Stimulated activated naive B cell treated with anti-CD40 and anti-IgM and Interleukin-4, amounts not matched to agents 10 μg/mL and 1 μg/mL and 100 μg/mL, for 72 hours (primary cell): ENCODE results near the gene ITPKC.
A peak's percentile ranks its signal among the peaks of the same experiment; 100 is the strongest.

Source experiments
- ATAC-seq, 2 donors: fragments of 150-1000 bp; cut with Tn5 transposase; replicated peaks; 2 replicates each; pipeline ENCODE4 v1.10.0; 2021; ENCODE audit warnings: moderate library complexity in 1 of 2
- DNase-seq: peaks from one replicate; pipeline ENCODE4 v3.0.0; 2021
- H3K27ac Mint-ChIP-seq: one replicate; pipeline ENCODE4 v1.8.0; 2022; ENCODE audit warnings: mild to moderate bottlenecking, mixed read lengths
- H3K27me3 Mint-ChIP-seq, 2 donors: one replicate each; pipeline ENCODE4 v1.8.0; 2022; ENCODE audit warnings: mixed read lengths in 2 of 2
- H3K36me3 Mint-ChIP-seq, 2 donors: one replicate each; pipeline ENCODE4 v1.8.0; 2022; ENCODE audit warnings: mixed read lengths in 2 of 2, mild to moderate bottlenecking in 1 of 2
- H3K4me1 Mint-ChIP-seq, 2 donors: one replicate each; pipeline ENCODE4 v1.8.0; 2022; ENCODE audit warnings: mixed read lengths in 2 of 2, mild to moderate bottlenecking in 1 of 2
- H3K4me3 Mint-ChIP-seq, 2 donors: one replicate each; pipeline ENCODE4 v1.8.0; 2022; ENCODE audit warnings: mild to moderate bottlenecking in 2 of 2, mixed read lengths in 2 of 2, moderate library complexity in 1 of 2
- H3K9me3 Mint-ChIP-seq, 2 donors: one replicate each; pipeline ENCODE4 v1.8.0; 2022; ENCODE audit warnings: mixed read lengths in 2 of 2, mild to moderate bottlenecking in 1 of 2

Gene ITPKC

GRCh38 chr19:40685563-40685962 is 31.3 kb upstream of the ITPKC start:
- Mint-ChIP-seq H3K9me3 (no peaks in the 10 kb centered on the region), H3K27ac (no peak overlapping the region), H3K4me3 (no peak overlapping the region), H3K4me1 (peaks cover 0 to 5% of the 10 kb centered on the region in 2 donors), H3K36me3 (peaks cover 29 to 35% of the 10 kb centered on the region in 2 donors), H3K27me3 (no peaks in the 10 kb centered on the region)
- ATAC-seq (no peak), DNase-seq (no peak)

GRCh38 chr19:40686882-40687524 is 29.9 kb upstream of the ITPKC start:
- ATAC-seq (peak; percentile 1 to 3), DNase-seq (no peak)
- Mint-ChIP-seq H3K9me3 (no peaks in the 10 kb centered on the region), H3K27me3 (no peaks in the 10 kb centered on the region), H3K4me1 (peaks cover 10 to 11% of the 10 kb centered on the region in 2 donors), H3K27ac (no peak overlapping the region), H3K4me3 (no peak overlapping the region), H3K36me3 (peaks cover 21 to 30% of the 10 kb centered on the region in 2 donors)

GRCh38 chr19:40687525-40688016 is 29.3 kb upstream of the ITPKC start:
- Mint-ChIP-seq H3K36me3 (peaks cover 24 to 33% of the 10 kb centered on the region in 2 donors), H3K9me3 (no peaks in the 10 kb centered on the region), H3K4me3 (no peak overlapping the region), H3K27ac (no peak overlapping the region), H3K4me1 (peaks cover 12 to 17% of the 10 kb centered on the region in 2 donors), H3K27me3 (no peaks in the 10 kb centered on the region)
- ATAC-seq (peak; percentile 25 to 45), DNase-seq (peak; percentile 35)

GRCh38 chr19:40688309-40688708 is 28.6 kb upstream of the ITPKC start:
- ATAC-seq (no peak), DNase-seq (no peak)
- Mint-ChIP-seq H3K4me1 (peaks cover 12 to 17% of the 10 kb centered on the region in 2 donors), H3K27ac (no peak overlapping the region), H3K9me3 (no peaks in the 10 kb centered on the region), H3K27me3 (no peaks in the 10 kb centered on the region), H3K4me3 (no peak overlapping the region), H3K36me3 (peaks cover 25 to 37% of the 10 kb centered on the region in 2 donors)

- H3K36me3 Mint-ChIP-seq = peaks cover 25 to 37% of the 10 kb centered on the region in 2 donors
Measured at GRCh38 chr19:40688987-40689338, 27.9 kb upstream of the ITPKC start.

GRCh38 chr19:40689339-40690049 is 27.4 kb upstream of the ITPKC start:
- no peaks in the 10 kb centered on the region for H3K9me3 Mint-ChIP-seq
- ATAC-seq = peak; percentile 48 to 57
- no peak overlapping the region for H3K4me3 Mint-ChIP-seq
- H3K36me3 Mint-ChIP-seq = peaks cover 24 to 39% of the 10 kb centered on the region in 2 donors
- H3K27ac Mint-ChIP-seq = no peak overlapping the region
- DNase-seq = peak; percentile 65
- H3K4me1 Mint-ChIP-seq = peaks cover 16 to 17% of the 10 kb centered on the region in 2 donors
- no peaks in the 10 kb centered on the region for H3K27me3 Mint-ChIP-seq

More at GRCh38 chr19:40688987-40689338, 27.9 kb upstream of the ITPKC start:
- peaks cover 12 to 17% of the 10 kb centered on the region in 2 donors for H3K4me1 Mint-ChIP-seq
- ATAC-seq (no peak), DNase-seq (no peak)
- H3K9me3 Mint-ChIP-seq = no peaks in the 10 kb centered on the region
- no peak overlapping the region for H3K4me3 Mint-ChIP-seq
- H3K27ac Mint-ChIP-seq = no peak overlapping the region
- no peaks in the 10 kb centered on the region for H3K27me3 Mint-ChIP-seq

GRCh38 chr19:40690050-40690692 is 26.7 kb upstream of the ITPKC start, which contains the start of gene NUMBL:
Gene NUMBL (minus strand): TSS chr19:40690651. CDS start chr19:40690483, 168 bp downstream.
- peak within 1 kb of the TSS; percentile 98 for H3K27ac Mint-ChIP-seq
- peak within 1 kb of the TSS in 1 of 2 donors; percentile 94 for H3K4me3 Mint-ChIP-seq
- peak; percentile 42 to 44 for ATAC-seq
- H3K36me3 Mint-ChIP-seq = peaks cover 22 to 36% of the 10 kb centered on the region in 2 donors
- no peaks in the 10 kb centered on the region for H3K9me3 Mint-ChIP-seq
- DNase-seq = no peak
- H3K4me1 Mint-ChIP-seq = peaks cover 16 to 17% of the 10 kb centered on the region in 2 donors
- no peaks in the 10 kb centered on the region for H3K27me3 Mint-ChIP-seq

- DNase-seq (peak; percentile 80), ATAC-seq (peak; percentile 75 to 79)
- Mint-ChIP-seq H3K27me3 (no peaks in the 10 kb centered on the region), H3K27ac (peak overlapping the region; percentile 98), H3K9me3 (no peaks in the 10 kb centered on the region), H3K4me1 (peaks cover 15 to 17% of the 10 kb centered on the region in 2 donors), H3K36me3 (peaks cover 15 to 30% of the 10 kb centered on the region in 2 donors), H3K4me3 (peak overlapping the region in 1 of 2 donors; percentile 94)
Measured at GRCh38 chr19:40690693-40691420, 26.1 kb upstream of the ITPKC start.

GRCh38 chr19:40691421-40692211 is 25.3 kb upstream of the ITPKC start:
- DNase-seq (no peak), ATAC-seq (no peak)
- H3K4me3 Mint-ChIP-seq = peak overlapping the region in 1 of 2 donors; percentile 37
- H3K27me3 Mint-ChIP-seq = no peaks in the 10 kb centered on the region
- peaks cover 12 to 17% of the 10 kb centered on the region in 2 donors for H3K4me1 Mint-ChIP-seq
- H3K36me3 Mint-ChIP-seq = peaks cover 12 to 32% of the 10 kb centered on the region in 2 donors
- peak overlapping the region; percentile 98 for H3K27ac Mint-ChIP-seq
- H3K9me3 Mint-ChIP-seq = no peaks in the 10 kb centered on the region

GRCh38 chr19:40692212-40692551 is 24.7 kb upstream of the ITPKC start:
- Mint-ChIP-seq H3K27ac (no peak overlapping the region), H3K36me3 (peaks cover 12 to 38% of the 10 kb centered on the region in 2 donors), H3K4me3 (no peak overlapping the region), H3K4me1 (peaks cover 12 to 17% of the 10 kb centered on the region in 2 donors), H3K27me3 (no peaks in the 10 kb centered on the region), H3K9me3 (no peaks in the 10 kb centered on the region)
- ATAC-seq (no peak), DNase-seq (no peak)

- no peak overlapping the region for H3K4me3 Mint-ChIP-seq
- H3K9me3 Mint-ChIP-seq = no peaks in the 10 kb centered on the region
- H3K27ac Mint-ChIP-seq = no peak overlapping the region
- DNase-seq (no peak), ATAC-seq (no peak)
- H3K4me1 Mint-ChIP-seq = peaks cover 12 to 17% of the 10 kb centered on the region in 2 donors
- H3K36me3 Mint-ChIP-seq = peaks cover 12 to 41% of the 10 kb centered on the region in 2 donors
- no peaks in the 10 kb centered on the region for H3K27me3 Mint-ChIP-seq
Measured at GRCh38 chr19:40693150-40693788, 23.6 kb upstream of the ITPKC start.

GRCh38 chr19:40693896-40694295 is 23.0 kb upstream of the ITPKC start:
- Mint-ChIP-seq H3K27ac (peak overlapping the region; percentile 65), H3K4me1 (peaks cover 12 to 17% of the 10 kb centered on the region in 2 donors), H3K4me3 (no peak overlapping the region), H3K36me3 (peaks cover 12 to 44% of the 10 kb centered on the region in 2 donors), H3K9me3 (no peaks in the 10 kb centered on the region), H3K27me3 (no peaks in the 10 kb centered on the region)
- no peak for DNase-seq
- ATAC-seq = no peak

GRCh38 chr19:40695881-40696280 is 21.0 kb upstream of the ITPKC start:
- no peak overlapping the region for H3K4me3 Mint-ChIP-seq
- no peak for ATAC-seq
- no peak for DNase-seq
- H3K4me1 Mint-ChIP-seq = peaks cover 10 to 17% of the 10 kb centered on the region in 2 donors
- H3K9me3 Mint-ChIP-seq = no peaks in the 10 kb centered on the region
- no peak overlapping the region for H3K27ac Mint-ChIP-seq
- no peaks in the 10 kb centered on the region for H3K27me3 Mint-ChIP-seq
- peaks cover 24 to 52% of the 10 kb centered on the region in 2 donors for H3K36me3 Mint-ChIP-seq
